ENCODE data around the gene TRPV6.

The TRPV6 gene

DNA sequence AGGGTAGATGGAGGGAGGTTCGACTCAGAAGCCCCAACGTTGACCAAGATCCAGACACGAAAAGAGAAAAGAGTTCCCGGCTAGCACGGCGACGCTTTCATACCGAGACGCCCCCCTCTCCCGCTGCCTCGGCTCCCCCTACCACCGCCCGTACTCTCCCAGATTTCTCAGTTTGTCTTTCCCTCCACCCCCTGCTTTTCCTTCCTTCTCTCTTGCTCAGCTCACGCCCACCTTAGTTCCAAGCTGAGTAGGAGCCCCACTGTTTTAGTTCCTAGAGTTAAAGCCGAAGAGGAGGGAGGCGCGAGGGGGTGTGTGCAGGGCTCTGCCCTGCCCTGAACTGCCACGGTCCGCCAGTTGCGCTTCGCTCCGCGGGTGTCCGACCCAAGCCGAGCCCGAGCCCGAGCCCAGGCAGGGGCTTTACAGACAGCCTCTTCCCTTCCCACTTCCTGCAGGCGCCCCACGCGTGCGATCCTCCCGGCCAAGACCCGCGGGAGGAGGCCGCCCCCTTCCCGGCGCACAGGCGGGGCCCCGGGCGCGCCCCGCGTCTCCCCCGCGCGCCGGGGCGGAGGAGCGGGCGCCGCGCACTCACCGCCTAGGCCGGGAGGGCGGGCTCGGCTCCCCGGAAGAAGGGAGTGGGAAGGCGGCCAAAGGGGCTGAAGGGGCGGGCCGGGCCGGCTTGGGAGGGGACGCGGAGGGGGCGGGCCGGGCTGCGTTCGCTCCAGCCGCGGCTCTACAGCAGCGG lies 31.0 kb downstream of the TRPV6 start, which contains the start of gene EPHB6:
EPHB6 (plus strand) TSS at position 705 of the 742 bp plus-strand sequence. CDS start 8,152 bp downstream, outside the sequence.
- Mint-ChIP-seq H3K9me3 (no peaks in the 10 kb centered on the region), H3K36me3 (ENCODE audit: low read depth) (peaks cover 9% of the 10 kb centered on the region), H3K27ac (peak within 1 kb of the TSS; percentile 88), H3K4me1 (ENCODE audit: low read depth) (peaks cover 28% of the 10 kb centered on the region), H3K4me3 (peak within 1 kb of the TSS; percentile 84), H3K27me3 (peaks cover 8% of the 10 kb centered on the region)
- intact Hi-C loops (cut with micrococcal nuclease) = loop anchor here (1.0 to 10.0 kb wide), 2 partner anchors 148 to 360 kb away; no protein-coding TSS in a partner anchor

GRCh38 chr7:142853739-142854371 lies 31.7 kb downstream of the TRPV6 start:
- H3K4me3 Mint-ChIP-seq = peak overlapping the region; percentile 84
- no peaks in the 10 kb centered on the region for H3K9me3 Mint-ChIP-seq
- H3K36me3 Mint-ChIP-seq (ENCODE audit: low read depth) = peaks cover 9% of the 10 kb centered on the region
- intact Hi-C loops (cut with micrococcal nuclease) = loop anchor here (1.0 to 10.0 kb wide), 2 partner anchors 148 to 361 kb away; no protein-coding TSS in a partner anchor
- H3K4me1 Mint-ChIP-seq (ENCODE audit: low read depth) = peaks cover 28% of the 10 kb centered on the region
- H3K27ac Mint-ChIP-seq = peak overlapping the region; percentile 88
- peaks cover 8% of the 10 kb centered on the region for H3K27me3 Mint-ChIP-seq

- Mint-ChIP-seq H3K36me3 (ENCODE audit: low read depth) (peaks cover 9% of the 10 kb centered on the region), H3K27ac (no peak overlapping the region), H3K9me3 (no peaks in the 10 kb centered on the region), H3K4me3 (no peak overlapping the region), H3K27me3 (peaks cover 8% of the 10 kb centered on the region), H3K4me1 (ENCODE audit: low read depth) (peaks cover 26% of the 10 kb centered on the region)
- intact Hi-C loops (cut with micrococcal nuclease) = loop anchor here (10.0 kb wide), 1 partner anchor 363 kb away; no protein-coding TSS in a partner anchor
These were observed 33.6 kb downstream of the TRPV6 start for GRCh38 chr7:142851919-142852318.

GRCh38 chr7:142851269-142851668 lies 34.3 kb downstream of the TRPV6 start:
- Mint-ChIP-seq H3K4me1 (ENCODE audit: low read depth) (peaks cover 22% of the 10 kb centered on the region), H3K9me3 (no peaks in the 10 kb centered on the region), H3K36me3 (ENCODE audit: low read depth) (peaks cover 9% of the 10 kb centered on the region), H3K4me3 (no peak overlapping the region), H3K27ac (no peak overlapping the region), H3K27me3 (peaks cover 7% of the 10 kb centered on the region)
- intact Hi-C loops (cut with micrococcal nuclease) = loop anchor here (10.0 kb wide), 1 partner anchor 364 kb away; no protein-coding TSS in a partner anchor

DNA sequence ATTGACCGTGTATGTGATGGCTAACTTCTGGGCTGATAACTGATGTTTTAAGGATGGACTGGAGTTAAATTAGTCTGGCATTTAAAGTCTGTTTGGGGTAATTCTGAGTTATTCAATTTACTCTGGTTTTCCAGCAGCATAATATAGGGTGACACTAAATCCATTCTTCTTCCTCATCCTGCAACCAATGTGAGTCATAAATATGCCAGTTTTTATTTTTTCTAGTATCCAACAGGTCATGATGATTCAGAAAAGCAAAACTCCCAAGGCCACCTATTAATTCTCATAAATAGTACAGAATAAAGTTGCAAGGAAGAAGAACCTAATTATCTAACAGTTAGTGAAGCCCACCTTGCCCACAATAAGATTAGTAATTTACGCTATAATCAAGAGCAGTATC lies 38.2 kb downstream of the TRPV6 start:
- Mint-ChIP-seq H3K4me3 (no peak overlapping the region), H3K4me1 (ENCODE audit: low read depth) (peaks cover 5% of the 10 kb centered on the region), H3K36me3 (ENCODE audit: low read depth) (no peaks in the 10 kb centered on the region), H3K27ac (no peak overlapping the region), H3K9me3 (no peaks in the 10 kb centered on the region), H3K27me3 (no peaks in the 10 kb centered on the region)
- intact Hi-C loops (cut with micrococcal nuclease) = no loop called here

DNA sequence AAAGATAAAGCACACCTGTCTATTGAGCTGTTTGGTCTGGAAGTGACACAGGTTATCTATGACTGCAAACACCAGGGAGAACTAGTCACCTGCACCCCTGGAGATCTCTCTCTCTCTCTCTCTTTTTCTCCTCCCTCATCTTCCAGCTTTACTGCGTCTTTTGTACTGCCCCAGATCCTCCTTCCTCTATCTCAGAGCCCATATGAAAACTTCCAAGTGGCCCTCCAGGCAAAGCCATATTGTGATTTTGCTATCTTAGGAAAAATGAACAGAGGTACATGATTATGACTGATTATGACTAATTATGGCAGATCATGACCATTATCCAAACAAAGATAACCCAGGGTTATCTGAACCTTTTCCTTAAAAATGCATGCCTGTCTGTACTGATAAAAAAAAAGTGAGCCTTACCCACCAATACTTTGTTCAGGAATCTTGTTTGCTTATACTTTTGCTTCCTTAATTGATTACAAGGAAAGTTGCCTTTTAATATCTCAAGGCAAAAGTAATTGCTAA lies 43.2 kb downstream of the TRPV6 start:
- no peaks in the 10 kb centered on the region for H3K27me3 Mint-ChIP-seq

DNA sequence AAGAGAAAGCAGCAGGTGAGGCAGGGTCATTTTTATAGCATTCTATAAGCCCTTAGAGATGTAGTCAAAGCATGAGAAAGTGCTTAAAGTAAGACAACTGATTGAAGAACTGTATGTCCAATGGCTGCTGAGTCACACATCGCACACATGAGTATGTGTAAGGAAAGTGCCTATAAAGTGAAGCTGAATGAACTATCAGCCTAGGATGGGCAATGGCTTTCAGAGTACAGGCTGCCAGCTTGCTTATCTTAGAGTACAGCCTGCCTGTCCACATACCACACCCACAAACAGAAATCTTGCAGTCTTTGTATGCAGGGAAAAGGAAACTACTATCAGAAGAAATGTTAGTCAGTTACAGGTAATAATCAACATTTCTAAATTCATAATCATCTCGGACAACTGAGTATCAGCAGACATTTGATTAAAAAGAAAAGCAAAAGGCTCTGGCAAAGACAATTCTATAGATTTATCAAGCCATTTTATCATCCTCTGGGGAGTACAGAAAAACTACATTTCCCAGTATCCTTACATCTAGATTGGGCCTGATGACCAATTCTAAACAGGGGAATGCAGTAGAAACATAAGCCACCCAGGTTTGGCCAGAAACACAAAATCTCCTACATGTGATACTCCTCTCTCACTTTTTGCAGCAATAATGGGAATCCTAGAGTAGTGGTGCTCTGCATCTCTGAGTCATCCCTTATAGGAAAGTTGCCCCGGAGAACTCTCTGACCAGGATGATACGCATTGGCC lies 46.9 kb downstream of the TRPV6 start:
- no peaks in the 10 kb centered on the region for H3K36me3 Mint-ChIP-seq (ENCODE audit: low read depth)
- H3K9me3 Mint-ChIP-seq = no peaks in the 10 kb centered on the region
- intact Hi-C loops (cut with micrococcal nuclease) = no loop called here
- no peaks in the 10 kb centered on the region for H3K4me1 Mint-ChIP-seq (ENCODE audit: low read depth)
- H3K27me3 Mint-ChIP-seq = no peaks in the 10 kb centered on the region
- H3K4me3 Mint-ChIP-seq = no peak overlapping the region
- no peak overlapping the region for H3K27ac Mint-ChIP-seq

More for the DNA sequence above, 43.2 kb downstream of the TRPV6 start:
- no peaks in the 10 kb centered on the region for H3K9me3 Mint-ChIP-seq
- no peaks in the 10 kb centered on the region for H3K36me3 Mint-ChIP-seq (ENCODE audit: low read depth)
- intact Hi-C loops (cut with micrococcal nuclease) = no loop called here
- H3K4me1 Mint-ChIP-seq (ENCODE audit: low read depth) = no peaks in the 10 kb centered on the region
- H3K4me3 Mint-ChIP-seq = no peak overlapping the region
- H3K27ac Mint-ChIP-seq = no peak overlapping the region

DNA sequence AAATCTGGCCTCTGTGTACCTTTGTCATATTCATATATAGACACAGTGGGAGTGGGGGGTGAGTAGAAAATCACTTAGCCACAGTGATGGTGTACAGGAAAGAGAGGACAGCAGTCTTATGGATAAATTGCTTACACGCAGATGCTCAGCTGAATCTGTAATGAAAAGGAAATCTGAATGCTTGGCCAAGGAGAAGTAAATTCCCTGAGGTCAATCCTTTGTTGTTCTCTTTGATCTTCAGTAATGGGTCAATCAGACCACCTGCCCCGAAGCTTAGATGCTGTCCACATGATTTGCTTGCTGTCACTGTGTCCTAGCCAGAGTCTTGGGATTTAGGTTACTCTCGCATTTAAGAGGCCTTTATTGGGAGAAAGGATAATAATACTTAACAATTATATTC lies 49.1 kb downstream of the TRPV6 start:
- Mint-ChIP-seq H3K27me3 (no peaks in the 10 kb centered on the region), H3K9me3 (no peaks in the 10 kb centered on the region), H3K4me1 (ENCODE audit: low read depth) (peaks cover 10% of the 10 kb centered on the region), H3K4me3 (no peak overlapping the region), H3K27ac (no peak overlapping the region), H3K36me3 (ENCODE audit: low read depth) (no peaks in the 10 kb centered on the region)
- intact Hi-C loops (cut with micrococcal nuclease) = no loop called here

DNA sequence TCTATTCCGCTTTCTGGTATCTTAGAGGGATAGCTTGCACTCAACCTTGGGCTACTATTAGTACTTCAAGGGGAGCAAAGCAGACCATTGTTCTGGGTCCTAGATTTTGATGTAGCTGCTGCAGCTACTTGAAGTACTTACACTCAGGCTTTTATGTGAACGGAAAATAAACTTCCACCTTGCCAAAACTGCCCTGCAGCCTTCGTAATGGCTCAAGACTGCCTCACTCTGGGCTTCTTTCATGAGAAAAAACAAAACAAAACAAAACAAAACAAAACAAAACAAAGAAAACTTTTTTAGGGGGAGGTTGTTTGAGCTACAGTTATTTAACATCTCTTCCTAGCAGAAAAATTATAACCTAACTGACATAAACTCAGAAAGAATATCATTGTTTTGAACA lies 50.1 kb downstream of the TRPV6 start:
- H3K27me3 Mint-ChIP-seq = no peaks in the 10 kb centered on the region
- H3K36me3 Mint-ChIP-seq (ENCODE audit: low read depth) = no peaks in the 10 kb centered on the region
- no peaks in the 10 kb centered on the region for H3K9me3 Mint-ChIP-seq
- H3K4me1 Mint-ChIP-seq (ENCODE audit: low read depth) = peaks cover 13% of the 10 kb centered on the region
- no peak overlapping the region for H3K4me3 Mint-ChIP-seq
- intact Hi-C loops (cut with micrococcal nuclease) = no loop called here
- no peak overlapping the region for H3K27ac Mint-ChIP-seq

DNA sequence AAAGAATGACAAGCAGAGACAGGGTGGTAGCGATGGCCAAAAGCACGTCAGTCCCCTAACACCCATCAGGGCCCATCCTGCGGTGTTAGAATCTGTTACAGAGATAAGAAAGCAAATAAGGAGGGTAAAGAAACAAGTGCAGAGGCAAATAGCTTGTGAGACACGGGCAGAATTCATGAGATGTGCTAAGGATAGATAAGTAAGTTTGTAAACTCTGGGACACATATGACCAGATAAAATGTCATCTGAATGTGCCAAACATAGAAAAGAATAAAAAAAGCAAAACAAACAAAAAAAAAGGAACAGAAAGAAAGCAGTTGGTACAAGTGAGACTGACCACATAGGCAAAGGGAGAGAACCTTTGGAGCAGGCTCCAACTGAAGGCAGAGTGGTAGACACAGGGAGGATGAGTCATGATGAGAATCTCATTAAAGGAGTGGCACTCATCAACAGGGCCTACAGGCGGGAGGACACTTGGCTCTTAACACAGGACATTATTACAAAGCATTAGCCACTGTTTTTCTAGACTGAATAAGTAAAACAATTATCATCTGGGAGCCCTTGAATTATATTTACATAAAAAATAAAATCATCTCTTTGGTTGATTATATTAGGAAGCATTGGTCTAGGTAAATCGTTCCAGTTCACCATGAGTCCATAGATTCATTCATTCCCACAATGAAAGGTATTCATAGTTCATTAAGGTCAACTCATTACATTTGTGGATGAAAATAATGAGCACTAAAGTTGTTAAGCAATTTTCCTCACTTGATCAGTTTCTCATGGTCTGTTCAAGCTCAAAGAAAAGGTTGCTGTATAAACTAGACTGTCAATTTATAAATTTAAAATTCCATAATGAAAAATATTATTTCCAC lies 52.1 kb downstream of the TRPV6 start:
- intact Hi-C loops (cut with micrococcal nuclease) = no loop called here
- H3K36me3 Mint-ChIP-seq (ENCODE audit: low read depth) = no peaks in the 10 kb centered on the region
- no peaks in the 10 kb centered on the region for H3K27me3 Mint-ChIP-seq
- H3K27ac Mint-ChIP-seq = peak overlapping the region; percentile 4
- peaks cover 13% of the 10 kb centered on the region for H3K4me1 Mint-ChIP-seq (ENCODE audit: low read depth)
- H3K4me3 Mint-ChIP-seq = no peak overlapping the region
- H3K9me3 Mint-ChIP-seq = no peaks in the 10 kb centered on the region

DNA sequence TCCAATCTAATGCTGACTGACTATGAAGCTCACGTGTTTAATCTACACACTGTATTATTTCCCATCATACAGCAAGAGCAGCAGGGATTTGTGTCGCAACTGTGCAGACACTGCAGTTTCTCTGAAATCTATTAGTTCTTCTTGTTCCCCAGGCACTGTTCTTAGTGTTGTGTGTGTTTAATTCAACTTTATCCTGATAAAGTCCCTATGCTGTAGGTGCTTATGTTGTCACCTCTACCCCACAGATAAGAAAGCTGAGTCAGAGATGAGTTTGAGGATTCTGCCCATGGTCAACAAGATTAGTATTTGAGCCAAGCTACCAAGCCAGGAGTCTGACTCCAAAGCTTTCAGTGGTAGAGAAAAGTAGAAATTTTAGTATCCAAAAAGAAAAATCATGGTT lies 53.1 kb downstream of the TRPV6 start:
- H3K27me3 Mint-ChIP-seq = no peaks in the 10 kb centered on the region
- H3K4me3 Mint-ChIP-seq = no peak overlapping the region
- H3K36me3 Mint-ChIP-seq (ENCODE audit: low read depth) = no peaks in the 10 kb centered on the region
- H3K9me3 Mint-ChIP-seq = no peaks in the 10 kb centered on the region
- H3K27ac Mint-ChIP-seq = no peak overlapping the region
- intact Hi-C loops (cut with micrococcal nuclease) = no loop called here
- peaks cover 13% of the 10 kb centered on the region for H3K4me1 Mint-ChIP-seq (ENCODE audit: low read depth)

- Mint-ChIP-seq H3K27ac (no peak overlapping the region), H3K4me3 (no peak overlapping the region), H3K36me3 (ENCODE audit: low read depth) (no peaks in the 10 kb centered on the region), H3K9me3 (no peaks in the 10 kb centered on the region), H3K27me3 (no peaks in the 10 kb centered on the region), H3K4me1 (ENCODE audit: low read depth) (peaks cover 8% of the 10 kb centered on the region)
- intact Hi-C loops (cut with micrococcal nuclease) = no loop called here
These were observed 57.5 kb downstream of the TRPV6 start for GRCh38 chr7:142827951-142828500.

GRCh38 chr7:142822714-142823113 lies 62.8 kb downstream of the TRPV6 start:
- Mint-ChIP-seq H3K9me3 (no peaks in the 10 kb centered on the region), H3K4me1 (ENCODE audit: low read depth) (no peaks in the 10 kb centered on the region), H3K27me3 (peaks cover 2% of the 10 kb centered on the region), H3K36me3 (ENCODE audit: low read depth) (no peaks in the 10 kb centered on the region), H3K4me3 (no peak overlapping the region), H3K27ac (no peak overlapping the region)
- intact Hi-C loops (cut with micrococcal nuclease) = no loop called here

All from dendritic cell treated with granulocyte-macrophage colony-stimulating factor and Interleukin-4, amounts not matched to agents 40 ng/mL and 50 ng/mL, for 4 days (primary cell).